A673 (cell line): Measurements from ENCODE around the gene MICAL2. TPM values are rescaled to one million over a fixed set of nuclear protein-coding genes. Genes with fewer than 3 reads are reported as not detected.

ENCODE experiments used
- BruUV-seq: library from RNA; stranded (reverse); fragments of 400-500 nt; replicated peaks from 2 replicates; lab custom pipeline; 2021; lab: Mats Ljungman, UMichigan
- CTCF ChIA-PET: fragments of 300-600 bp; sonication (Branson Sonifier 250); formaldehyde crosslinking; loops from one replicate; lab custom pipeline; 2022; ENCODE audit warnings: antibody characterized with exemption; lab: Charles Lee
- POLR2A ChIA-PET: fragments of 300-600 bp; sonication (Branson Sonifier 250); formaldehyde crosslinking; loops from one replicate; lab custom pipeline; 2022; ENCODE audit warnings: antibody characterized with exemption; ENCODE audit not compliant: low non-redundant PET; lab: Charles Lee
- DNase-seq: peaks from one replicate; pipeline ENCODE4 v3.0.0-alpha.2; 2015; ENCODE audit warnings: low spot score
- H3K27ac ChIP-seq: fragments of 200-600 bp; sonication (generic); 2 replicates; pipeline ENCODE4 v1.5.1; 2016; ENCODE audit warnings: mixed run types, low read depth, mild to moderate bottlenecking, mixed read lengths, antibody characterized with exemption, low read length; ENCODE audit not compliant: poor library complexity, severe bottlenecking
- H3K27me3 ChIP-seq: fragments of 200-600 bp; sonication (generic); replicated peaks from 2 replicates; pipeline ENCODE4 v1.6.1; 2017; ENCODE audit warnings: mixed run types, low read depth, mild to moderate bottlenecking, mixed read lengths, antibody characterized with exemption, low read length; ENCODE audit not compliant: insufficient read depth, poor library complexity
- H3K36me3 ChIP-seq: fragments of 200-600 bp; sonication (generic); 2 replicates; pipeline ENCODE4 v1.6.1; 2016; ENCODE audit warnings: mixed run types, mild to moderate bottlenecking, mixed read lengths, antibody characterized with exemption, low read length; ENCODE audit not compliant: insufficient read depth, poor library complexity, severe bottlenecking
- H3K4me1 ChIP-seq: fragments of 200-600 bp; sonication (generic); 2 replicates; pipeline ENCODE4 v1.6.1; 2017; ENCODE audit warnings: mixed run types, mild to moderate bottlenecking, mixed read lengths, antibody characterized with exemption, low read length; ENCODE audit not compliant: insufficient read depth, poor library complexity, severe bottlenecking
- H3K4me3 ChIP-seq: fragments of 200-600 bp; sonication (generic); 2 replicates; pipeline ENCODE4 v1.5.1; 2016; ENCODE audit warnings: low read depth, mixed run types, mild to moderate bottlenecking, mixed read lengths, low read length; ENCODE audit not compliant: poor library complexity, severe bottlenecking
- H3K9me3 ChIP-seq: fragments of 200-600 bp; sonication (generic); 2 replicates; pipeline ENCODE4 v1.6.1; 2016; ENCODE audit warnings: mixed run types, low read depth, mild to moderate bottlenecking, mixed read lengths, antibody characterized with exemption, low read length; ENCODE audit not compliant: poor library complexity, severe bottlenecking
- CTCF ChIP-seq: fragments of 300-800, 200-600 bp; sonication (generic); conservative IDR thresholded peaks from 2 replicates; pipeline ENCODE4 v1.5.1; 2017; ENCODE audit warnings: low read depth, mild to moderate bottlenecking, antibody characterized with exemption, low read length, moderate library complexity, mixed read lengths
- EZH2 ChIP-seq: fragments of 200-600 bp; sonication (generic); IDR thresholded peaks from 2 replicates; pipeline ENCODE4 v1.6.1; 2017; ENCODE audit warnings: borderline replicate concordance, low read depth, mild to moderate bottlenecking, mixed read lengths, antibody characterized with exemption, low read length; ENCODE audit not compliant: poor library complexity, severe bottlenecking
- intact Hi-C: fragments of 100-400 bp; cut with micrococcal nuclease; formaldehyde crosslinking; loops from one replicate; pipeline ENCODE4 v1.10.0; 2022; ENCODE audit not compliant: unreplicated experiment
- total RNA-seq: library from RNA; stranded (reverse); gene quantifications from 2 replicates; pipeline ENCODE4 v1.2.3, GENCODE V29; 2021

MICAL2 gene
- total RNA-seq, 1 experiment from 2014 or later, result 1.1 TPM

- H3K4me3 ChIP-seq, result no peak overlapping the region
- H3K9me3 ChIP-seq, result no peaks in the 10 kb centered on the region
- no peak overlapping the region for H3K27ac ChIP-seq
- no TSS peak for BruUV-seq
- ChIA-PET POLR2A (no interaction called here), CTCF (no interaction called here)
- no peak for DNase-seq
- H3K27me3 ChIP-seq, result no peaks in the 10 kb centered on the region
- TF ChIP-seq CTCF (no peak), EZH2 (no peak)
- intact Hi-C loops, result no loop called here
- H3K36me3 ChIP-seq, result no peaks in the 10 kb centered on the region
- H3K4me1 ChIP-seq, result no peaks in the 10 kb centered on the region
These were observed 85.4 kb downstream of the MICAL2 start for GRCh38 chr11:12195768-12196167.

- no peak overlapping the region for H3K4me3 ChIP-seq
- H3K27ac ChIP-seq, result no peak overlapping the region
- intact Hi-C loops, result no loop called here
- TF ChIP-seq CTCF, result no peak
- no peak for TF ChIP-seq EZH2
- no peak for DNase-seq
- ChIA-PET CTCF (no interaction called here), POLR2A (no interaction called here)
- no peaks in the 10 kb centered on the region for H3K36me3 ChIP-seq
- no peaks in the 10 kb centered on the region for H3K9me3 ChIP-seq
- H3K4me1 ChIP-seq, result no peaks in the 10 kb centered on the region
- BruUV-seq, result no TSS peak
- H3K27me3 ChIP-seq, result no peaks in the 10 kb centered on the region
These were observed 85.9 kb downstream of the MICAL2 start for GRCh38 chr11:12196308-12196707.

- ChIA-PET CTCF (no interaction called here), POLR2A (no interaction called here)
- Histone ChIP-seq H3K27ac (no peak overlapping the region), H3K9me3 (no peaks in the 10 kb centered on the region), H3K36me3 (no peaks in the 10 kb centered on the region), H3K4me1 (no peaks in the 10 kb centered on the region), H3K4me3 (no peak overlapping the region), H3K27me3 (no peaks in the 10 kb centered on the region)
- no peak for DNase-seq
- intact Hi-C loops, result no loop called here
- TF ChIP-seq CTCF (no peak), EZH2 (no peak)
- BruUV-seq, result no TSS peak
These were observed 86.5 kb downstream of the MICAL2 start for GRCh38 chr11:12196872-12197271.
